ENCODE data around the gene NCAPD2. TPM values are rescaled to one million over a fixed set of nuclear protein-coding genes. Genes with fewer than 3 reads are reported as not detected.
"Not testable (repeated sequence)": the region's sequence is repeated elsewhere in the genome, so short reads cannot be mapped to it uniquely, and the experiment has no call there.

Gene NCAPD2
- total RNA-seq, 2 donors from 2014 or later, result 16.9 to 24.3 TPM

DNA sequence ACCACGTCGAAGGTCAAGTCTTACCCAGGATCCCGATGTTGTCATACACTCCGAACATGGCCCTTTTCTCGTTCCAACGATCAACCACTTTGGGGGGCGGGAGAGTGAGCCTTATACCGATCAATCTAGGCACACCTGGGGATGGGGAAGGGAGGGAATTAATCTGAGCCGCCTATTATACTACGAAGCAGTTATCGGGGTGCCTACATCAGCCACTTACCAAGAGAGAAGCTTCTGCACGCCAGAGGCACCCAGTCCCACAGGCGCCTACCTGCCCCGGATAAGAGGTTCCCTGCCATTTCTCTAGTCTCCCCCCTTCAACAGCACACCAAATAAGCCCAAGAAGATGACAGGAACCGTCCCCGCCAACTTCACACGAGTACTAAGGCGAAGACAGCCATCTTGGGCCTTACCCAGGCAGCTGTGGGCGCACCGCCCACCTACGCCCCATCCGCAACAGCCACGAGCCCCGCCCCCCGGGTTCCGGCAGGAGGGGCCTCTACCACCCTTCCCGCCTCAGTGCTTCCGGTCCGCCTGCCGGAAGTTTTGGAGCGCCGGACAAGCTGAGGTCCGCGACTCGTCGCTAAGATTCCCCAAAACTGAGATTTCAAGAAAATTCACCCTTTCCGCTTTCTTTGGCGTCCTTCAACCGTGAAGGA, 935 bp upstream of the NCAPD2 start, which contains the start of gene MRPL51:
TSS of gene MRPL51 (minus strand) at position 425 of the 659 bp plus-strand sequence. CDS start at position 299, 126 bp downstream.
- Mint-ChIP-seq H3K4me1 (peaks cover 31% of the 10 kb centered on the region), H3K36me3 (ENCODE audit: low read depth) (peaks cover 6% of the 10 kb centered on the region), H3K27me3 (no peaks in the 10 kb centered on the region), H3K4me3 (peak within 1 kb of the TSS; percentile 94), H3K27ac (peak within 1 kb of the TSS; percentile 93)
- peak; percentile 81 for ATAC-seq
- H3K9me3 ChIP-seq (ENCODE audit: control insufficient read depth, low read length, poor library complexity, severe bottlenecking), result no peaks in the 10 kb centered on the region
- DNase-seq, result peak; percentile 93 to 95 (median 95)

DNA sequence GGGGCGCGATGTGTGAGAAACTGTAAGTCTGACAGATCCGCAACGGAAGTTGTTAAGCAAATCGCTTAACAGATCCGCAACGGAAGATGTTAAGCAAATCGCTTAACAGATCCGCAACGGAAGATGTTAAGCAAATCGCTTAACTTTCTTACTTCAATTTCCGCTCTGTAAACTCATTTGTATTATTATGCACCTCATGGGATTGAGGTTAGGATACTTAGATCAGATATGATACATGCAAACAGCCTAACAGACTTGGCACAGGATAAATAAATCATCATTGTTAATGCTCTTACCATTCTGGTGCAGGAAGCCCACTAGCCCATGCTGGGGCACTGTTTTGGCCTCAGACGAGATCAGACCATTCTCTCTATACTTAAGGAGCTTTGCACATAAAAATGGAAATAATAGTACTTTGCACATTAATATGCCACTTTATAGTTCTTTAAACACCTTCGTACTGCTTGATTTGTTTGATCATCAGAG, 399 bp downstream of the NCAPD2 start:
- peak; percentile 1 for ATAC-seq
- peaks cover 4% of the 10 kb centered on the region for H3K36me3 Mint-ChIP-seq (ENCODE audit: low read depth)

DNA sequence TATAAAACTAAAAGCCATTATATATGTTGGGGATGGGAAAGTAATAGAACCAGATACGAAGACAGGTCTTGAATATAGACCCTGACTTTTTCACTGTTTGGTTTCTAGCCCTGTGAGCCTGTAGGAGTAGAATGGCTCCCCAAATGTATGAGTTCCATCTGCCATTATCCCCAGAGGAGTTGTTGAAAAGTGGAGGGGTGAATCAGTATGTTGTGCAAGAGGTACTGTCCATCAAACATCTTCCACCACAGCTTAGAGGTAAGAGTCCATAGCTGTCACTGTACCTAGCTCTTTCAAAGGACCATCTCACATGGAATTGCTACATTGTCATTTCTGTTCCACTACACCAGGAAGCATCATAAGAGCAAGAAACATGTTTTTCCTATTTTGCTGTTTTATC, 1.1 kb downstream of the NCAPD2 start:
- ATAC-seq, result no peak
- Mint-ChIP-seq H3K27ac (peak overlapping the region; percentile 93), H3K4me1 (peaks cover 31% of the 10 kb centered on the region), H3K4me3 (peak overlapping the region; percentile 94), H3K36me3 (ENCODE audit: low read depth) (peaks cover 4% of the 10 kb centered on the region), H3K27me3 (no peaks in the 10 kb centered on the region)
- H3K9me3 ChIP-seq (ENCODE audit: control insufficient read depth, low read length, poor library complexity, severe bottlenecking), result no peaks in the 10 kb centered on the region
- DNase-seq, result no peak

More for the DNA sequence above, 399 bp downstream of the NCAPD2 start:
- no peaks in the 10 kb centered on the region for H3K9me3 ChIP-seq (ENCODE audit: control insufficient read depth, low read length, poor library complexity, severe bottlenecking)
- Mint-ChIP-seq H3K4me1 (peaks cover 31% of the 10 kb centered on the region), H3K27me3 (no peaks in the 10 kb centered on the region), H3K4me3 (peak overlapping the region; percentile 94), H3K27ac (peak overlapping the region; percentile 93)
- DNase-seq, result no peak

DNA sequence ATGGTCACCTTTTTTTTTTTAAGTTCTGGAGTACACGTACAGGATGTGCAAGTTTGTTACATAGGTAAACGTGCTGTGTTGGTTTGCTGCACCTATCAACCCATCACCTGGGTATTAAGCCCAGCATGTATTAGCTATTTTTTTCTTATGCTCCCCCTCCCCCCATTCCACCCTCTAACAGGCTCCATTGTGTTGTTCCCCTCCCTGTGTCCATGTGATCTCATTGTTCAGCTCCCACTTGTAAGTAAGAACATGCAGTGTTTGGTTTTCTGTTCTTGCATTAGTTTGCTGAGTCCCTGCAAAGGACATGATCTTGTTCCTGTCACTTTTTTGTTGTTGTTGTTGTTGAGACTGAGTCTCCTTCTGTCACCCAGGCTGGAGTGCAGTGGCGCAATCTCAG, 3.4 kb downstream of the NCAPD2 start:
- not testable (repeated sequence) for H3K36me3 Mint-ChIP-seq (ENCODE audit: low read depth); H3K9me3 ChIP-seq (ENCODE audit: control insufficient read depth, low read length, poor library complexity, severe bottlenecking); H3K27me3 Mint-ChIP-seq; H3K4me3 Mint-ChIP-seq; ATAC-seq; DNase-seq; H3K27ac Mint-ChIP-seq
- H3K4me1 Mint-ChIP-seq, result peaks cover 25% of the 10 kb centered on the region

DNA sequence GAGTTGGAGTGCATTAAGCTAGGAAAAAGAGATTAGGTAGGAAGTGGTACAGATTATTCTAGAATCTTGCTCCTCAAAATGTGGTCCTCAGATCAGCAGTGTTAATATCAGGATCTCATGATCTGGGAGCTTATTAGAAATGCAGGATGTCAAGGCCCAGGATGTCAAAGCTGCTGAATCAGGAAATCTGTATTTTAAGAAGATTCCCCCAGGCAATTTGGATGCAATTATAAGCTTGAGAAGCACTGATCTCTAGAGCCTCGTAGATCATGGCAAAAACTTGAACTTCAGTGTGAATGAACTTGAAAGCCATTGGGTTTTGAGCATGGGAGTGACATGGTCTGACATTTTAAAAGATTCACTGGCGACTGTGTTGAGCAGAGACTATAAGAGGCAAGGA, 6.6 kb downstream of the NCAPD2 start:
- ATAC-seq (no peak), DNase-seq (no peak)
- H3K27me3 Mint-ChIP-seq, result no peaks in the 10 kb centered on the region
- no peak overlapping the region for H3K4me3 Mint-ChIP-seq
- peaks cover 3% of the 10 kb centered on the region for H3K4me1 Mint-ChIP-seq
- H3K9me3 ChIP-seq (ENCODE audit: control insufficient read depth, low read length, poor library complexity, severe bottlenecking), result no peaks in the 10 kb centered on the region
- no peaks in the 10 kb centered on the region for H3K36me3 Mint-ChIP-seq (ENCODE audit: low read depth)
- H3K27ac Mint-ChIP-seq, result no peak overlapping the region

DNA sequence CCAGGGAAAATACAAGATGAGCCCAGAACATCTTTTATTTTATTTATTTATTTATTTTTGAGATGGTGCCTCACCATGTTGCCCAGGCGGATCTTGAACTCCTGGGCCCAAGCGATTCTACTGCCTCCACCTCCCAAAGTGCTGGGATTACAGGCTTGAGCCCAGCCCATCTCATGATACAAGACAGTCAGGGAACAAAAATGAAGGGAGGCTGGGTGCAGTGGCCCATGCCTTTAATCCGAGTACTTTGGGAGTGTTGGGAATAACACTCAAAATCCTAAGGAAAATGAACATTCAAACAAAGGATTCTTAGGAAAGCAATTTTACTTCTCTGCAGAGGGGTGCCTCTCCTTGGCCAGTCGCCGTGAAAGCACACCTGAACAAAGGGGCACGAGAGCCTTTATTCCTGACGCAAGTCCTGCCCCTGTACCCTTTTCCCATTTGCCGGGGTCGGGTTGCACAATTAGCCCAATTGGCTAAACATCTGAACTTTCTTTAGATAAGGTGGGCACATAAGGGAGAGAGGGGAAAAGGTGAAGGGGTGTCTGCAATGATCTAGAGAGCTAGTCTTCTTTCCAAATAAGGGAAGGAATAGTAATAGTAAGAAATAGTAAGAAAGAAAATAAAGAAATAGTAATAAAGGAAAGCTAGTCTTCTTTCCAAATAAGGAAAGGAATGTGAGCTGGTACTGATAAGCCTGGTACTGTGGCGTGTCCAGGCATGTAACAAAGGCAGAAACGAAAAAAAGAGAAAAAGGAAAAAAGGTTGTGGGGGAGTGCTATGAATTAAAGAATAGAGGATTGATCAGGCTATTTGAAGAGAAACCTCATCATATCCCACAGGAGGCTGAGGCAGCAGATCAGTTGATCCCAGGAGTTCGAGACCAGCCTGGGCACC, 13.4 kb downstream of the NCAPD2 start:
- no peaks in the 10 kb centered on the region for H3K27me3 Mint-ChIP-seq
- no peak for ATAC-seq
- peaks cover 5% of the 10 kb centered on the region for H3K36me3 Mint-ChIP-seq (ENCODE audit: low read depth)
- peaks cover 2% of the 10 kb centered on the region for H3K4me1 Mint-ChIP-seq
- no peaks in the 10 kb centered on the region for H3K9me3 ChIP-seq (ENCODE audit: control insufficient read depth, low read length, poor library complexity, severe bottlenecking)
- DNase-seq, result no peak
- H3K4me3 Mint-ChIP-seq, result no peak overlapping the region
- peak overlapping the region; percentile 54 for H3K27ac Mint-ChIP-seq

DNA sequence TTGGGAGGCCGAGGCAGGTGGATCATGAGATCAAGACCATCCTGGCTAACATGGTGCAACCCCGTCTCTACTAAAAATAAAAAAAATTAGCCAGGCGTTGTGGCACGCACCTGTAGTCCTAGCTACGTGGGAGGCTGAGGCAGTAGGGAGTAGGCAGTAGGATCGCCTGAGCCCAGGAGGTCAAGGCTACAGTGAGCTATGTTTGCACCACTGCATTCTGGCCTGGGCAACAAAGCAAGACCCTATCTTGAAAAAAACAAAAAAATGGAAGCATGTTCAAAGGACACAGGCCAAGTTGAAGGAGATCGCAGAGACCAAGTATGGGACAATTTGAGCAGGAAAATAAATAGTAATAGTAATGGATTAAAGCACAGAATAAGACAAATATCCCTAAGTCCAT, 14.2 kb downstream of the NCAPD2 start:
- Mint-ChIP-seq H3K4me3 (no peak overlapping the region), H3K4me1 (peaks cover 2% of the 10 kb centered on the region), H3K27me3 (no peaks in the 10 kb centered on the region), H3K27ac (peak overlapping the region; percentile 54), H3K36me3 (ENCODE audit: low read depth) (peaks cover 11% of the 10 kb centered on the region)
- ATAC-seq (no peak), DNase-seq (no peak)
- H3K9me3 ChIP-seq (ENCODE audit: control insufficient read depth, low read length, poor library complexity, severe bottlenecking), result no peaks in the 10 kb centered on the region

DNA sequence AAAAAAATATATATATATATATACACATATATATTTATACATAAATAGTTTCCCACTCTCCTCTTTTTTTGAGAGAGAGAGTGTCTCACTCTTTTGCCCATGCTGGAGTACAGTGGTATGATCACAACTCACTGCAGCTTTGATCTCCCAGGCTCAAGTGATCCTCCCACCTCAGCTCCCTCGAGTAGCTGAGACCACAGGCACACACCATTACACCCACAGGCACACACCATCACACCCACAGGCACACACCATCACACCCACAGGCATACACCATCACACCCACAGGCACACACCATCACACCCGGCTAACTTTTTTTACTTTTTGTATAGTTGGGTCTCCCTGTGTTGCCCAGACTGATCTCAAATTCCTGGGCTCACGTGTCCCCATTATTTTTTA, 26.3 kb downstream of the NCAPD2 start:
- DNase-seq (no peak), ATAC-seq (no peak)
- peaks cover 5% of the 10 kb centered on the region for H3K36me3 Mint-ChIP-seq (ENCODE audit: low read depth)
- peaks cover 4% of the 10 kb centered on the region for H3K4me1 Mint-ChIP-seq
- H3K27me3 Mint-ChIP-seq, result no peaks in the 10 kb centered on the region
- no peak overlapping the region for H3K4me3 Mint-ChIP-seq
- H3K27ac Mint-ChIP-seq, result peak overlapping the region; percentile 43
- no peaks in the 10 kb centered on the region for H3K9me3 ChIP-seq (ENCODE audit: control insufficient read depth, low read length, poor library complexity, severe bottlenecking)

DNA sequence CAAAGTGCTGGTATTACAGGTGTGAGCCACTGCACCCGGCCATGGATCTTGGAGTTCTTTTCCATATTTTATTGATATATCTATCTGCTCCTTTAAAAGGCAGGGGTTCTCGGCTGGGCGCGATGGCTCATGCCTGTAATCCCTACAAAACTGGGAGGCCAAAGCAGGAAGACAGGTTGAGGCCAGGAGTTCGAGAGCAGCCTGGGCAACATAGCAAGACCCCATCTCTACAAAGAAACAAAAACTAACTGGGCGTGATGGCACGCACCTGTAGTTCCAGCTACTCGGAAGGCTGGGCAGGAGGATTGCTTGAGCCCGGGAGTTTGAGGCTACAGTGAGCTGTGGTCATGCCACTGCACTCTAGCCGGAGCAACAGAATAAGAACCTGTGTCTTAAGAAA, 28.3 kb downstream of the NCAPD2 start:
- no peak overlapping the region for H3K4me3 Mint-ChIP-seq
- H3K4me1 Mint-ChIP-seq, result peaks cover 4% of the 10 kb centered on the region
- no peak overlapping the region for H3K27ac Mint-ChIP-seq
- DNase-seq (no peak), ATAC-seq (no peak)
- no peaks in the 10 kb centered on the region for H3K9me3 ChIP-seq (ENCODE audit: control insufficient read depth, low read length, poor library complexity, severe bottlenecking)
- H3K27me3 Mint-ChIP-seq, result no peaks in the 10 kb centered on the region
- peaks cover 5% of the 10 kb centered on the region for H3K36me3 Mint-ChIP-seq (ENCODE audit: low read depth)

DNA sequence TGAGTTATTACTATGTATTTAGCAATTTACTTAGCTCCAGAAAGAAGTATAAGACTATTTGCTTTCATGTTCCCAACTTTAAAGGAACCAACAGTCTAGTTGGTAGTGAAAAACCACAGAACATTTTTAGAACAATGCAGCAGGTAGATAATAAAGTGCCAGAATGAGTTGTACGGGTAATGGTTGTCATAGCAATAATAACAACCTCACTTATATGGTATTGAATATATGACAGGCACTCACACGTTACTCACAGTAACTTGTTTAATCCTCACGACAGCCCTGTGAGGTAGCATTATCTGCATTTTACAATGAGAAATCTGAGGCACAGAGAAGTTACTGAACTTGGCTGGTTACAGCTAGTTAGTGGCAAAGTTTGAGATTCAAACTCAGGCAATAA, 29.8 kb downstream of the NCAPD2 start:
- ATAC-seq (no peak), DNase-seq (no peak)
- H3K4me1 Mint-ChIP-seq, result peaks cover 2% of the 10 kb centered on the region
- no peaks in the 10 kb centered on the region for H3K27me3 Mint-ChIP-seq
- no peak overlapping the region for H3K4me3 Mint-ChIP-seq
- H3K9me3 ChIP-seq (ENCODE audit: control insufficient read depth, low read length, poor library complexity, severe bottlenecking), result no peaks in the 10 kb centered on the region
- peaks cover 7% of the 10 kb centered on the region for H3K36me3 Mint-ChIP-seq (ENCODE audit: low read depth)
- H3K27ac Mint-ChIP-seq, result peak overlapping the region; percentile 27

DNA sequence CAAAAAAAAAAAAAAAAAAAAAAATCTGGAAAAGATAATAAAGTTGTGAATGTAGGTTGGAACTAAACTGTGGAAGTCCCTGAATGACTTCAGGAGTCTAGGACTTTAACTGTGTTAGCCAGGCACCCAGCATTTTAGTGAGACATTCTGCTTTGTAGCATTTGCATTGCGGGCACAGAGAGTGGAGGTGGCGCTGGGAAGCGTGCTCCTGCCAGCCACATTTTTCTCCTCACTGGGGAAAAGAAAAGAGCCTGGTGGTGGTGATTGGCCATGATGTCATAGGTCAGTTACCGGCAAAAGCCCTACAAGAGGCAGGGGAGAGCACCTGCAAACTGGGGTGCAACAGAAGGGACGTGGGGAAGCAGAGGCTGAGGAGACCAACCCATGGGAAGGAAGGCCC, 30.7 kb downstream of the NCAPD2 start:
- Mint-ChIP-seq H3K4me1 (peaks cover 2% of the 10 kb centered on the region), H3K36me3 (ENCODE audit: low read depth) (peaks cover 7% of the 10 kb centered on the region), H3K27ac (no peak overlapping the region), H3K27me3 (no peaks in the 10 kb centered on the region), H3K4me3 (no peak overlapping the region)
- no peaks in the 10 kb centered on the region for H3K9me3 ChIP-seq (ENCODE audit: control insufficient read depth, low read length, poor library complexity, severe bottlenecking)
- DNase-seq (no peak), ATAC-seq (no peak)

DNA sequence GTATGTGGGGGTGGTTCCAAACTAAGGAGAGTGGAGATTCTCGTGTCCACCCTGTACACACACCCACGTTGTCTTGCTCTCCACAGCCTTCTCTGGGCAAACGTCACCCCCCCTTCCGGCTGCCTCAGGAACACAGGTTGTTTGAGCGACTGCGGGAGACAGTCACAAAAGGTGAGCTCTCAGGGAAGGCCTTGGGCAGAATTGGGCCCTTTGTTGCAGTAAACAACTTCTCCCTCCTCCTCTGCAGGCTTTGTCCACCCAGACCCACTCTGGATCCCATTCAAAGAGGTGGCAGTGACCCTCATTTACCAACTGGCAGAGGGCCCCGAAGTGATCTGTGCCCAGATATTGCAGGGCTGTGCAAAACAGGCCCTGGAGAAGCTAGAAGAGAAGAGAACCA, 32.3 kb downstream of the NCAPD2 start:
- Mint-ChIP-seq H3K27me3 (no peaks in the 10 kb centered on the region), H3K36me3 (ENCODE audit: low read depth) (peaks cover 13% of the 10 kb centered on the region), H3K27ac (no peak overlapping the region), H3K4me3 (no peak overlapping the region), H3K4me1 (peaks cover 7% of the 10 kb centered on the region)
- no peaks in the 10 kb centered on the region for H3K9me3 ChIP-seq (ENCODE audit: control insufficient read depth, low read length, poor library complexity, severe bottlenecking)
- DNase-seq (no peak), ATAC-seq (no peak)

DNA sequence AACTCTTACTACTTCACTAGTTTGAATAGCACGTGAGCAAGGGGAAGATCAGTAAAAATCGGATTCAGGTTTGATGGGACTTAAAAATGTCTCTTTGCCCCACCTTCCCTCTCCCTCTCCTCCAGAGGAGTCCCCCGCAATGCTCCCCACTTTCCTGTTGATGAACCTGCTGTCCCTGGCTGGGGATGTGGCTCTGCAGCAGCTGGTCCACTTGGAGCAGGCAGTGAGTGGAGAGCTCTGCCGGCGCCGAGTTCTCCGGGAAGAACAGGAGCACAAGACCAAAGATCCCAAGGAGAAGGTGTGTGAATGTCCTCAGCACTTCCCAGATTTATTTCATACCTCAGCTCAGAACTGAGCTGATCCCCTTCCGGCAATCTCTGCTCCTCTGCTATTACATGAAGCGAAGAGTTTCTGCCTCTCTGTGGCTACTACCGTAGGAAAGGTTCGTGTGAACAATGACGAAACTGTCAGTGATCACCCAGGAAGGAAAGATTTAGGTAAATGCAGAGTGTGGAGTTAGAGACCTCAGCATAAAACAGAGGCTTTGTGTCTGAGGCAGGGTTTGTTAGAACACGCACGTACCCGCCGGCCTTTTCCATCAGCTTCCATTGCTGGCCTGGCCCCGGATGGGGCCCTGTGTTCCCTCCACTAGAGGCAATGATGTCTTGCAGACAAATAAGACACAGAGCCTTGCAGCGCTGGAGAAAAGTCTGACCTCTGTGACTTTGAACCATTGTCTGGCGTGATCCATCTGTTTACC, 33.0 kb downstream of the NCAPD2 start:
- Mint-ChIP-seq H3K36me3 (ENCODE audit: low read depth) (peaks cover 10% of the 10 kb centered on the region), H3K4me1 (peaks cover 7% of the 10 kb centered on the region), H3K27ac (no peak overlapping the region), H3K4me3 (no peak overlapping the region), H3K27me3 (no peaks in the 10 kb centered on the region)
- DNase-seq, result no peak
- H3K9me3 ChIP-seq (ENCODE audit: control insufficient read depth, low read length, poor library complexity, severe bottlenecking), result no peaks in the 10 kb centered on the region
- ATAC-seq, result no peak

Measured in T-helper 17 cell (primary cell).